SU-DHL-6 (cell line): ENCODE data around the gene BEAN1.

ENCODE experiments used
- H2AFZ ChIP-seq: fragments of 200-600 bp; sonication (generic); 2 replicates; pipeline ENCODE4 v1.6.1; 2014; ENCODE audit warnings: low read depth, mild to moderate bottlenecking, moderate library complexity, mixed read lengths, antibody characterized with exemption, low read length; ENCODE audit not compliant: severe bottlenecking
- H3F3A ChIP-seq: fragments of 200-600 bp; shearing (Covaris generic); 2 replicates; pipeline ENCODE4 v1.6.0; 2016; ENCODE audit warnings: antibody characterized with exemption, mild to moderate bottlenecking; ENCODE audit not compliant: insufficient read depth
- H3K27ac ChIP-seq: fragments of 200-600 bp; sonication (generic); 2 replicates; pipeline ENCODE4 v1.5.1; 2016; ENCODE audit warnings: low read depth, mild to moderate bottlenecking, low read length, moderate library complexity, mixed read lengths
- H3K27me3 ChIP-seq: fragments of 200-600 bp; sonication (generic), shearing (Covaris generic); 2 replicates; pipeline ENCODE4 v1.6.0; 2014; ENCODE audit warnings: mild to moderate bottlenecking, low read length
- H3K36me3 ChIP-seq: fragments of 200-600 bp; sonication (generic); 2 replicates; pipeline ENCODE4 v1.6.1; 2014; ENCODE audit warnings: mild to moderate bottlenecking, low read length, mixed read lengths
- H3K4me2 ChIP-seq: fragments of 300-600, 200-600 bp; shearing (Covaris generic), sonication (generic); 2 replicates; pipeline ENCODE4 v1.6.0; 2014; ENCODE audit warnings: low read length, low read depth, mild to moderate bottlenecking; ENCODE audit not compliant: poor library complexity, severe bottlenecking
- H3K4me3 ChIP-seq: fragments of 200-600 bp; sonication (generic); 2 replicates; pipeline ENCODE4 v1.5.1; 2014; ENCODE audit warnings: antibody characterized with exemption, low read length, mild to moderate bottlenecking, mixed read lengths; ENCODE audit not compliant: insufficient read depth, poor library complexity, severe bottlenecking
- H3K79me2 ChIP-seq: fragments of 200-600 bp; sonication (generic); 2 replicates; pipeline ENCODE4 v1.6.1; 2014; ENCODE audit warnings: mild to moderate bottlenecking, low read length, moderate library complexity; ENCODE audit not compliant: insufficient read depth
- H3K9ac ChIP-seq: fragments of 200-600 bp; sonication (generic); 2 replicates; pipeline ENCODE4 v1.7.0; 2014; ENCODE audit warnings: mild to moderate bottlenecking, low read length
- H3K9me2 ChIP-seq: fragments of 200-600 bp; sonication (generic); replicated peaks from 2 replicates; pipeline ENCODE4 v1.6.1; 2014; ENCODE audit warnings: low read length; ENCODE audit not compliant: insufficient read depth
- H3K9me3 ChIP-seq: fragments of 200-600 bp; sonication (generic); 2 replicates; pipeline ENCODE4 v1.6.1; 2014; ENCODE audit warnings: low read length, mixed read lengths; ENCODE audit not compliant: insufficient read depth
- H4K20me1 ChIP-seq: fragments of 200-600 bp; sonication (generic); 2 replicates; pipeline ENCODE4 v1.6.1; 2014; ENCODE audit warnings: low read depth, mild to moderate bottlenecking, antibody characterized with exemption, low read length, moderate library complexity, mixed read lengths
- EZH2phosphoT487 ChIP-seq: fragments of 200-600 bp; sonication (generic), shearing (Covaris generic); conservative IDR thresholded peaks from 2 replicates; pipeline ENCODE4 v1.6.1; 2018; ENCODE audit warnings: mild to moderate bottlenecking, antibody characterized with exemption, low read length, moderate library complexity, mixed read lengths
- TF ChIP-seq, protein P1 (sequence below): fragments of 200-600 bp; sonication (generic); IDR thresholded peaks from one replicate; pipeline ENCODE4 v1.5.1; 2017; ENCODE audit warnings: antibody characterized with exemption, mild to moderate bottlenecking, low read length, moderate library complexity; ENCODE audit not compliant: insufficient read depth, poor library complexity, severe bottlenecking

Gene BEAN1

GRCh38 chr16:66431760-66432159, 4.7 kb downstream of the BEAN1 start:
- no peak overlapping the region for H2AFZ ChIP-seq
- H3F3A ChIP-seq: no peaks in the 10 kb centered on the region
- H3K9ac ChIP-seq: no peak overlapping the region
- no peak overlapping the region for H3K4me2 ChIP-seq
- H3K27me3 ChIP-seq: no peaks in the 10 kb centered on the region
- no peaks in the 10 kb centered on the region for H3K9me2 ChIP-seq
- H3K9me3 ChIP-seq: no peaks in the 10 kb centered on the region
- H3K4me3 ChIP-seq: no peak overlapping the region
- TF ChIP-seq EZH2phosphoT487: no peak
- TF ChIP-seq, protein P1, sequence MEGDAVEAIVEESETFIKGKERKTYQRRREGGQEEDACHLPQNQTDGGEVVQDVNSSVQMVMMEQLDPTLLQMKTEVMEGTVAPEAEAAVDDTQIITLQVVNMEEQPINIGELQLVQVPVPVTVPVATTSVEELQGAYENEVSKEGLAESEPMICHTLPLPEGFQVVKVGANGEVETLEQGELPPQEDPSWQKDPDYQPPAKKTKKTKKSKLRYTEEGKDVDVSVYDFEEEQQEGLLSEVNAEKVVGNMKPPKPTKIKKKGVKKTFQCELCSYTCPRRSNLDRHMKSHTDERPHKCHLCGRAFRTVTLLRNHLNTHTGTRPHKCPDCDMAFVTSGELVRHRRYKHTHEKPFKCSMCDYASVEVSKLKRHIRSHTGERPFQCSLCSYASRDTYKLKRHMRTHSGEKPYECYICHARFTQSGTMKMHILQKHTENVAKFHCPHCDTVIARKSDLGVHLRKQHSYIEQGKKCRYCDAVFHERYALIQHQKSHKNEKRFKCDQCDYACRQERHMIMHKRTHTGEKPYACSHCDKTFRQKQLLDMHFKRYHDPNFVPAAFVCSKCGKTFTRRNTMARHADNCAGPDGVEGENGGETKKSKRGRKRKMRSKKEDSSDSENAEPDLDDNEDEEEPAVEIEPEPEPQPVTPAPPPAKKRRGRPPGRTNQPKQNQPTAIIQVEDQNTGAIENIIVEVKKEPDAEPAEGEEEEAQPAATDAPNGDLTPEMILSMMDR: no peak
- H3K36me3 ChIP-seq: no peaks in the 10 kb centered on the region
- H3K79me2 ChIP-seq: no peaks in the 10 kb centered on the region
- no peaks in the 10 kb centered on the region for H4K20me1 ChIP-seq
- H3K27ac ChIP-seq: no peak overlapping the region

- Histone ChIP-seq H3K27me3 (no peaks in the 10 kb centered on the region), H3K9me3 (no peaks in the 10 kb centered on the region), H3K36me3 (no peaks in the 10 kb centered on the region), H3K27ac (no peak overlapping the region), H3K79me2 (no peaks in the 10 kb centered on the region), H3K9ac (no peak overlapping the region), H2AFZ (no peak overlapping the region), H3K9me2 (no peaks in the 10 kb centered on the region), H3K4me3 (no peak overlapping the region), H3K4me2 (no peak overlapping the region), H4K20me1 (no peaks in the 10 kb centered on the region), H3F3A (no peaks in the 10 kb centered on the region)
- TF ChIP-seq, protein P1: no peak
- no peak for TF ChIP-seq EZH2phosphoT487
Observed at GRCh38 chr16:66432429-66432828, 5.3 kb downstream of the BEAN1 start.

DNA sequence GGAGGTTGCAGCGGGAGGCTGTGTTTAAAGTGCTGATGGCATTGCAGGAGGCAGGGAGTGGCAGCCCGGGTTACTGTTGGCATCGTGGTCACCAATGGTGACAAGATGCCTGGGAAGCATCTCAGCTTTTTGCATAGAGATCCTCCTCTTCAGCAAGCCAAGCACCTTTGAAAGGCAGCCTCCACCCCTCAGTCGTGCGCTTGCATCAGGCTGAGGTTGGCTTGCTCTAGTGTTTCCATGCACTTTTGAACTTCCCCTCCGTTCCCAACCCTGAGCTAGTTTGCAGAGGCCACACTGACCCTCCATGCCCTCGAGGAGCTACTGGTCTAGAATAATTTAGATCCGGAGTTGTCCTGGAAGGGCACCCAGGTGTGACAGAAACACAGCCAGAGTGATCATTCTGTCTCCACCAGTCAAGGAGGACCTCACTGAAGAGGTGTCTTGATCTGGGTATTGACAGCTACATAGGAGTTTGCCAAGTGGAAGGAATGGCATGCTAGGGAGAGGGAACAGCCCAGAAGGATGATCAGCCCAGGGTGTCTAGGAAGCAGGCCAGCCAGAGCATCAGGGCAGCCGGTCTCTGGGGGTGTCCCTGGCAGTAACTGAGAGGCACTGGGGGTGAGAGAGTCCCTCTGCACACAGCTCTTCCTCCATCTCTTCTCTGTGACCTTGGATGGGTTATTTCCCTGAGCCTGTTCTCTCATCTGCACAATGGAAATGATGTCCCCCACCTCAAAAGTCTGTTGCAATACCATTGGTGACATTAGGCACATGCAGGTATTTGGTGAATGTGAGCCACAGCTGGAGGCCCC, 7.7 kb downstream of the BEAN1 start:
- Histone ChIP-seq H3K9me3 (no peaks in the 10 kb centered on the region), H3K9ac (no peak overlapping the region), H3F3A (no peaks in the 10 kb centered on the region), H3K4me2 (no peak overlapping the region), H3K4me3 (no peak overlapping the region), H3K27ac (no peak overlapping the region), H3K9me2 (no peaks in the 10 kb centered on the region), H3K36me3 (no peaks in the 10 kb centered on the region), H4K20me1 (no peaks in the 10 kb centered on the region), H2AFZ (no peak overlapping the region), H3K79me2 (no peaks in the 10 kb centered on the region), H3K27me3 (no peaks in the 10 kb centered on the region)
- TF ChIP-seq EZH2phosphoT487: no peak
- TF ChIP-seq, protein P1: no peak
